Calu3 (cell line): ENCODE results near the gene INTS3. TPM values are rescaled to one million over a fixed set of nuclear protein-coding genes. Genes with fewer than 3 reads are reported as not detected.
"Not testable (repeated sequence)": the region's sequence is repeated elsewhere in the genome, so short reads cannot be mapped to it uniquely, and the experiment has no call there.

ENCODE experiments used
- BruUV-seq: library from RNA; stranded (reverse); fragments of 400-500 nt; replicated peaks from 2 replicates; lab custom pipeline; 2021; lab: Mats Ljungman, UMichigan
- CTCF ChIA-PET: fragments of 300-600 bp; sonication (Branson Sonifier 250); formaldehyde crosslinking; loops from one replicate; lab custom pipeline; 2022; ENCODE audit warnings: antibody characterized with exemption; lab: Charles Lee
- DNase-seq: peaks from one replicate; pipeline ENCODE4 v3.0.0; 2022
- H3K27ac Mint-ChIP-seq: one replicate; pipeline ENCODE4 v1.8.0; 2022; ENCODE audit warnings: mixed read lengths; ENCODE audit not compliant: unreplicated experiment
- H3K27me3 Mint-ChIP-seq: one replicate; pipeline ENCODE4 v1.8.0; 2022; ENCODE audit warnings: mixed read lengths; ENCODE audit not compliant: unreplicated experiment
- H3K36me3 Mint-ChIP-seq: one replicate; pipeline ENCODE4 v1.8.0; 2022; ENCODE audit warnings: mild to moderate bottlenecking, moderate library complexity, mixed read lengths; ENCODE audit not compliant: insufficient read depth, unreplicated experiment
- H3K4me1 Mint-ChIP-seq: one replicate; pipeline ENCODE4 v1.8.0; 2022; ENCODE audit warnings: mild to moderate bottlenecking, low read depth, mixed read lengths; ENCODE audit not compliant: unreplicated experiment
- H3K4me3 Mint-ChIP-seq: one replicate; pipeline ENCODE4 v1.8.0; 2022; ENCODE audit warnings: mild to moderate bottlenecking, low read depth, moderate library complexity, mixed read lengths; ENCODE audit not compliant: unreplicated experiment
- H3K9me3 Mint-ChIP-seq: one replicate; pipeline ENCODE4 v1.8.0; 2022; ENCODE audit warnings: low read depth, mixed read lengths; ENCODE audit not compliant: unreplicated experiment
- CTCF ChIP-seq: fragments of 200-600 bp; IDR thresholded peaks from one replicate; pipeline ENCODE4 v1.8.0; 2022; ENCODE audit warnings: antibody characterized with exemption; ENCODE audit not compliant: unreplicated experiment
- intact Hi-C: fragments of 100-400 bp; cut with micrococcal nuclease; formaldehyde crosslinking; loops from one replicate; pipeline ENCODE4 v1.10.0; 2022; ENCODE audit not compliant: unreplicated experiment
- total RNA-seq: library from RNA; stranded (reverse); gene quantifications from 2 replicates; pipeline ENCODE4 v1.2.3, GENCODE V29; 2022

Gene INTS3
- total RNA-seq, 1 experiment from 2014 or later = 55.9 TPM

GRCh38 chr1:153764310-153764709 lies 36.5 kb downstream of the INTS3 start:
- CTCF ChIA-PET = no interaction called here
- no TSS peak for BruUV-seq
- intact Hi-C loops = no loop called here
- peaks cover 8% of the 10 kb centered on the region for H3K4me1 Mint-ChIP-seq
- H3K36me3 Mint-ChIP-seq = peaks cover 42% of the 10 kb centered on the region
- DNase-seq = no peak
- no peak for TF ChIP-seq CTCF
- no peaks in the 10 kb centered on the region for H3K9me3 Mint-ChIP-seq
- H3K27ac Mint-ChIP-seq = no peak overlapping the region
- H3K27me3 Mint-ChIP-seq = no peaks in the 10 kb centered on the region
- H3K4me3 Mint-ChIP-seq = no peak overlapping the region

GRCh38 chr1:153766663-153767062 lies 38.8 kb downstream of the INTS3 start:
- CTCF ChIA-PET = interaction anchor here (0.7 kb wide), 2 partner anchors 9 to 54 kb away, joined by 3 to 6 read pairs; no protein-coding TSS in a partner anchor
- H3K27me3 Mint-ChIP-seq, H3K4me1 Mint-ChIP-seq, DNase-seq, BruUV-seq, H3K9me3 Mint-ChIP-seq, intact Hi-C loops, H3K4me3 Mint-ChIP-seq, H3K27ac Mint-ChIP-seq: not testable (repeated sequence)
- peaks cover 44% of the 10 kb centered on the region for H3K36me3 Mint-ChIP-seq

- H3K27ac Mint-ChIP-seq = no peak overlapping the region
Measured at GRCh38 chr1:153767519-153767918, 39.7 kb downstream of the INTS3 start.

GRCh38 chr1:153768316-153769181 lies 40.7 kb downstream of the INTS3 start:
- Mint-ChIP-seq H3K4me1 (peaks cover 8% of the 10 kb centered on the region), H3K36me3 (peaks cover 48% of the 10 kb centered on the region), H3K27me3 (no peaks in the 10 kb centered on the region), H3K27ac (no peak overlapping the region), H3K9me3 (no peaks in the 10 kb centered on the region), H3K4me3 (no peak overlapping the region)
- TF ChIP-seq CTCF = no peak
- intact Hi-C loops = no loop called here
- no peak for DNase-seq
- CTCF ChIA-PET = interaction anchor here (0.7 to 1.0 kb wide), 2 partner anchors 9 to 41 kb away, joined by 3 read pairs; partner anchors contain the start of gene INTS3
- BruUV-seq = no TSS peak

More at GRCh38 chr1:153767519-153767918, 39.7 kb downstream of the INTS3 start:
- peaks cover 8% of the 10 kb centered on the region for H3K4me1 Mint-ChIP-seq
- H3K9me3 Mint-ChIP-seq = no peaks in the 10 kb centered on the region
- no peak for TF ChIP-seq CTCF
- no peak for DNase-seq
- no peaks in the 10 kb centered on the region for H3K27me3 Mint-ChIP-seq
- no TSS peak for BruUV-seq
- CTCF ChIA-PET = interaction anchor here (0.6 kb wide), 1 partner anchor 35 kb away, joined by 3 read pairs; no protein-coding TSS in a partner anchor
- peaks cover 48% of the 10 kb centered on the region for H3K36me3 Mint-ChIP-seq
- intact Hi-C loops = no loop called here
- no peak overlapping the region for H3K4me3 Mint-ChIP-seq
